DMS153 treated with DMSO at 0.1 percent for 48 hours (cell line): ENCODE data around the gene PDE4D.
"Not testable (repeated sequence)": the region's sequence is repeated elsewhere in the genome, so short reads cannot be mapped to it uniquely, and the experiment has no call there.

Experiments used
- DNase-seq: peaks from one replicate; lab custom pipeline; 2025; ENCODE audit not compliant: unreplicated experiment; lab: John Stamatoyannopoulos, UW

Gene PDE4D

DNA sequence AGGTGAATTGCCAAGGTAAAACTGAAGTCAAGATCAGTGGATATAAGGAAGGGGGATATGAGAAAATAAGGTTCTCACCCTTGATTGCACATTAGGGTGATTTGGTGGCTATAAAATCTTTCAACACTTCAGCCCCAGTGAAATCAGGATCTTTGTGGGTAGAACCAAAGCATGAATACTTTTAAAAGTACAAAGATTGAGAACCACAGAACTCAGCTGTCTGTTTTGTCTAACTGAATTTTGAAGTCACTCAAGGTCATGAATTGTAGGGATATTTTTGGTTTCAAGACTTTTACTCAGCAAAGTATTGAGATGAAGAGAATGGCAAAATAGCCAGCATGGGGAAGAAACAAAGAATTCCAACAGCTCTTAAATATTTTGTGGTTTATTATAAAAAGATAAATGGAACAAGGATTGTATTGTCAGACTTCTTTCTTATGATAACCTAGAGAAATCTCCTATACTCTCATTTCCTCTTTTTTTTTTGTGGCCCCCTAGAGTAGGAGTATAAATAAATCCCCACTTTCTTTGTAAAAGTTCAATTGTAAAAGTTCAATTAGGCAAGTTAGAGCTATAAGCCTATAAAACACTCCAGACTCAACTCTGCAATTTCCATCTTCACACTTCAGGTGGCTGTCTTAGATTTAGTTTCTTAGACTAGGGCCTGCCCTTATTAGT, 272.9 kb downstream of the PDE4D start:
- DNase-seq, result no peak

GRCh38 chr5:59618644-59619043, 274.9 kb downstream of the PDE4D start:
- no peak for DNase-seq

- DNase-seq, result no peak
These were observed 276.2 kb downstream of the PDE4D start for GRCh38 chr5:59617186-59617771.

- no peak for DNase-seq
These were observed 277.1 kb downstream of the PDE4D start for GRCh38 chr5:59616413-59616812.

GRCh38 chr5:59615272-59615671, 278.3 kb downstream of the PDE4D start:
- no peak for DNase-seq

- no peak for DNase-seq
These were observed 283.8 kb downstream of the PDE4D start for GRCh38 chr5:59609501-59610265.

DNA sequence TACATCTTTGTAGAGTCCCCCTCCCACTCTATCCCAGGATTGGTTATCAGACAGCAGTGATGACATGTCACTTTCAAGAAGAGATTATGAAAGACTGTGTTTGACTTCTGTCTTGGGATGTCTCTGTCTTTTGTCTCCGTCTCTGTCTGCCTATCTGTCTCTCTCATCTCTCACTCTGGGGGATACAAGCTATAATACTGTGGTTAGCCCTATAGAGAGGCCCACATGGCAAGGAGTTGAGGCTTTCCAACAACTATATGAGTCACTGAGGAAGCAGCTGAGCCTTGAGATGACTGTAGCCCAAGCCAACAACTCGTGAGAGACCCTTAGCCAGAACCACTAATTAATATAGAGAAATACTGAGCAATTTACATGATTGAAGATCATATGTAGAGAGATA, 284.8 kb downstream of the PDE4D start:
- DNase-seq, result no peak

GRCh38 chr5:59607138-59607765, 286.3 kb downstream of the PDE4D start:
- no peak for DNase-seq

- DNase-seq, result no peak
These were observed 287.6 kb downstream of the PDE4D start for GRCh38 chr5:59605915-59606314.

DNA sequence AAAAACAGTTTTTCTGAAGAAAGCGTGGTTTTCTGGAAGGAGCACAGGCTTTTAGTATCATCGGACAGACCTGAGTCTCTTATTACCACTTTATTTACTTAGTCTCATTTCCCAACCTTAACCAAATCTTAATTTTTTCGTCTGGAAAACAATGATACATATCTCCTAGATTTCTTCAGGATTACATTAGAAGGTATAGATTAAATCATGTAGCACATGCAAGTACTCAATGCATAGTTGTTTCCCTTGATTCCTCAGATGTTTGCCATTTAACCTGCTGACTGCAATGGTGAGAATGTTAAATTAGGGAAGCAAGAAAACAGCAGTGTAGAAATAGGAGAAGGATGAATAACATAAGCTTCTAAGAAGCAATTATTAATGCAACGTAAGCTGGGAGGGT, 289.4 kb downstream of the PDE4D start:
- DNase-seq, result no peak

DNA sequence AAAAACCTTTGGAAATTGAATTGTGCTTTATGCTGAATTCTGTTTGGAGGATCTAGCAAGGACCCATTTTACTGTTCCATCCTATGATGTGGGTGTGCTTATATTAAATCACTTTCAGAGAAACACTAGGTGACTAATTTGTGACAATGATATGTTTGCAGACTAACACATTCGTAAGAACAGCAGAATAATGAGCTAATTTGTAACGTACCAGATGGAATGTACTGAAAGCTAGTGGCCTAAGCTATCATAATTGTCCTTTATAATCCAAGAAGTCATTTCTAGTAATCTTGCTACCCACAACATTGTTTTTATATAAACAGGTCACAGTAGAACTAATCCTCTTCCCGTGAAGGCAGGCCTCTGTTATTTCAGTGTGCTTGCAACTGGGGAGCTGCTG, 292.5 kb downstream of the PDE4D start:
- DNase-seq, result no peak

- DNase-seq, result no peak
These were observed 293.4 kb downstream of the PDE4D start for GRCh38 chr5:59600153-59600552.

GRCh38 chr5:59599729-59600128, 293.8 kb downstream of the PDE4D start:
- DNase-seq, result no peak

DNA sequence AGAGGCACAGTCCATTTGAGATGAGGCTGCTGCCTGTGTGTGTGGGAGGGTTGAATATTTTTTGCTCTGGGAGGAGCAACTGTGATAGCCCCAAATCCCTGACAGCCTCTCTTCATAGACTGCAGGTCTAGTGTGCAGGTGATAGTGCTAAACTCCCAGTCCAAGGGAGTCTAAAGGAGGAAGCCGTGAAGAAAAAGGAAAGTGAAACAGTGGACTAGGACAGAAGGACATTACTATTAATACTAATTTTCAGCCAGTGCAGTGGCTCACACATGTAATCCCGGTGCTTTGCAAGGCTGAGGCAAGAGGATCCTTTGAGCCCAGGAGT, 295.0 kb downstream of the PDE4D start:
- no peak for DNase-seq

GRCh38 chr5:59597690-59598546, 295.6 kb downstream of the PDE4D start:
- DNase-seq, result no peak

- DNase-seq, result no peak
These were observed 296.8 kb downstream of the PDE4D start for GRCh38 chr5:59596586-59597350.

DNA sequence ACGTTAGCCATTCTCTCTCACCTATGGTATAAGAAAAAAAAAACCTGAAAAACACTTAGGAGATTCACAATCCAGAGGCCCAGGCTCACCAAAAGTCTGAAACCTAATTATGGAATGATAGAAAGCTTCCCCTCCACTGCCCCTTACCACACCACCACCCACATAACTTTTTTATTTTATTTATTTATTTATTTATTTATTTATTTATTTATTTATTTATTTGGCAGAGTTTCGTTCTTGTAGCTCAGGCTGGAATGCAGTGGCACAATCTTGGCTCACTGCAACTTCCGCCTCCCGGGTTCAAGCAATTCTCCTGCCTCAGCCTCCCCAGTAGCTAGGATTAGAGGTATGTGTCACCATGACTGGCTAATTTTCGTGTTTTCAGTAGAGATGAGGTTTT, 299.4 kb downstream of the PDE4D start:
- not testable (repeated sequence) for DNase-seq

DNA sequence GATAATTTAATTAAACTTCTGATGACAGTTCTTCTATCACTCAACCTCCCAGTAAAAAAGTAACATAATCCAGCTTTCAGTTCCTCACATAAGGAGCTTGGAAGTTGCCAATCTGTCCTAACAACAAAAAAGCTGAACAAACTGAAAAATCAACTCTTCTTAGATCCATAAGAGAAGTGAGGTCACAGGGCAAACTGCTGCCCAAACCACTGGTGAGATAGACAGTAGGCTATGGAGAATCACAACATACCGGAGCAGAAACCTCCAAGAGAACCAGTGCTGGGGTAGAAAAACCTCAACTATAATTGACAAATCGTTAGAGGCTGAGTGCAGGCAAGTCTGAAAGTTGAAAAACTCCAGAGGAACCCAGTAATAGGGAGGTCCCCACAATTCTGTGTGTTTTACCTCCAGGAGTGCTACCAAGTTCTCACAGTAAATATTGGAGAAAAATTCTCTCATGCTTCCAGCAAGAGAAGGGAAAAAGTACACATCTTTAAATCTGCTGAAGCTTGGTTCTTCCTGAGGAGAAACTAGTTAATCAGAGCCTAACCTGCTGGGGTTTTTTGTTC, 300.0 kb downstream of the PDE4D start:
- DNase-seq, result no peak

GRCh38 chr5:59592101-59592500, 301.4 kb downstream of the PDE4D start:
- no peak for DNase-seq

DNA sequence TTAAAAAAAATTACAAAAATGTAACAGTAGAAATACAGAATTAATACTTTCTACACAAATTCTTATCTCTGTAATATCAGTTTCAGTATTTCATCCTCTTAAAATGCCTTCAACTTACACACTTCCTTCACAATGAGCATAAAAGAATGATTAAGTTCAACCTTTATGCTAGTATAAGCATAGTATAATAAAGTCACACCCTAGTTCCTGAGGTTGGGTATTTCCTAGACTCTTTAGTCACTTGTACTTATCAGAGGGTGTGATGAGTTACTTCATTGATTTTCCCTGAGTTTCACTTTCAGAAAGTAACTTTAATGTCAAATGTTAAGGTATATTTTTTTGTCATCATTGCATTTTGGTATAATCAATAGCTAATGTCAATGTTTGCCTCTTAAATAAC, 302.4 kb downstream of the PDE4D start:
- no peak for DNase-seq
